ENCODE data around the gene CDC20.
A peak's percentile ranks its signal among the peaks of the same experiment; 100 is the strongest.

- no peak for TF ChIP-seq EZH2 (IDR thresholded peaks at IDR 0.05; ENCODE audit: low read depth, unreplicated experiment)
- peak in 1 of 2 experiments; percentile 33; a peak in 2 of 4 replicates for TF ChIP-seq CTCF (conservative IDR thresholded peaks at IDR 0.05; ENCODE audit: low read depth in 2 of 2)
- no peak for TF ChIP-seq ZNF331 (CRISPR knock-in tag; IDR thresholded peaks at IDR 0.05; ENCODE audit: low read depth)
- TF ChIP-seq EZH2phosphoT487 (IDR thresholded peaks at IDR 0.05; ENCODE audit: unreplicated experiment): no peak
- TF ChIP-seq POLR2AphosphoS5 (IDR thresholded peaks at IDR 0.05; ENCODE audit: low read depth): no peak
These were observed 46.6 kb upstream of the CDC20 start for GRCh38 chr1:43312212-43312623.

Data from GM23338 (cell line).